PC-9 (cell line): ENCODE data around the gene WDR13. TPM values are rescaled to one million over a fixed set of nuclear protein-coding genes. Genes with fewer than 3 reads are reported as not detected.

Source experiments
- BruUV-seq: library from RNA; stranded (reverse); fragments of 400-500 nt; replicated peaks from 2 replicates; lab custom pipeline; 2021; lab: Mats Ljungman, UMichigan
- CTCF ChIA-PET: fragments of 300-600 bp; sonication (Branson Sonifier 250); formaldehyde crosslinking; loops from one replicate; lab custom pipeline; 2022; ENCODE audit warnings: antibody characterized with exemption; lab: Charles Lee
- POLR2A ChIA-PET: fragments of 300-600 bp; sonication (Branson Sonifier 250); formaldehyde crosslinking; loops from one replicate; lab custom pipeline; 2022; ENCODE audit warnings: antibody characterized with exemption; ENCODE audit not compliant: unreplicated experiment; lab: Charles Lee
- DNase-seq, 2 experiments: peaks; one replicate each; pipeline versions ENCODE4 v3.0.0 to v3.0.0-alpha.2; 2015 to 2022; ENCODE audit warnings: mixed read lengths in 1 of 2
- H2AFZ ChIP-seq: fragments of 200-600 bp; sonication (generic); 2 replicates; pipeline ENCODE4 v1.8.1; 2017; ENCODE audit warnings: antibody characterized with exemption
- H3F3A ChIP-seq: fragments of 200-600 bp; sonication (generic); 2 replicates; pipeline ENCODE4 v1.8.1; 2017; ENCODE audit warnings: antibody characterized with exemption, mild to moderate bottlenecking, low read depth; ENCODE audit not compliant: insufficient read depth
- H3K27ac ChIP-seq: fragments of 200-600 bp; sonication (generic); 2 replicates; pipeline ENCODE4 v1.6.1; 2016; ENCODE audit warnings: mixed run types
- H3K27me3 ChIP-seq: fragments of 200-600 bp; sonication (generic); 2 replicates; pipeline ENCODE4 v1.6.1; 2016; ENCODE audit warnings: low read depth, mixed run types; ENCODE audit not compliant: insufficient read depth
- H3K36me3 ChIP-seq: fragments of 200-600 bp; sonication (generic); 2 replicates; pipeline ENCODE4 v1.6.1; 2016; ENCODE audit warnings: low read depth, mixed run types
- H3K4me1 ChIP-seq: fragments of 200-600 bp; sonication (generic); replicated peaks from 2 replicates; pipeline ENCODE4 v1.6.1; 2016; ENCODE audit warnings: mixed run types; ENCODE audit not compliant: insufficient read depth
- H3K4me2 ChIP-seq: fragments of 200-600 bp; sonication (generic); 2 replicates; pipeline ENCODE4 v1.6.1; 2017; ENCODE audit warnings: mixed run types
- H3K4me3 ChIP-seq: fragments of 200-600 bp; sonication (generic); 2 replicates; pipeline ENCODE4 v1.6.1; 2016; ENCODE audit warnings: mixed run types
- H3K79me2 ChIP-seq: fragments of 200-600 bp; sonication (generic); 2 replicates; pipeline ENCODE4 v1.6.1; 2017; ENCODE audit warnings: low read depth, mixed run types
- H3K9me2 ChIP-seq: fragments of 200-600 bp; sonication (generic); 2 replicates; pipeline ENCODE4 v1.8.1; 2017; ENCODE audit warnings: mild to moderate bottlenecking; ENCODE audit not compliant: insufficient read depth
- H3K9me3 ChIP-seq: fragments of 200-600 bp; sonication (generic); 2 replicates; pipeline ENCODE4 v1.8.1; 2016; ENCODE audit warnings: low read depth; ENCODE audit not compliant: insufficient read depth
- H4K20me1 ChIP-seq: fragments of 200-600 bp; sonication (generic); 2 replicates; pipeline ENCODE4 v1.8.1; 2017; ENCODE audit not compliant: insufficient read depth
- EZH2 ChIP-seq: fragments of 200-600 bp; sonication (generic); IDR thresholded peaks from 2 replicates; pipeline ENCODE4 v1.8.0; 2017; ENCODE audit warnings: antibody characterized with exemption, low read depth
- intact Hi-C: fragments of 100-400 bp; cut with micrococcal nuclease; formaldehyde crosslinking; loops from one replicate; pipeline ENCODE4 v1.10.0; 2022; ENCODE audit not compliant: unreplicated experiment
- total RNA-seq: library from RNA; stranded (reverse); gene quantifications from 2 replicates; pipeline ENCODE4 v1.2.3, GENCODE V29; 2021
- TF ChIP-seq, protein P1 (sequence below): fragments of 200-600 bp; sonication (generic); conservative IDR thresholded peaks from 2 replicates; pipeline ENCODE4 v1.6.1; 2017; ENCODE audit warnings: mixed run types, antibody characterized with exemption, mild to moderate bottlenecking, moderate library complexity

The WDR13 gene
- total RNA-seq, 1 experiment from 2014 or later = 28.6 TPM

GRCh38 chrX:48611703-48612102 is 14.4 kb downstream of the WDR13 start:
- no peak overlapping the region for H3K4me3 ChIP-seq
- H3K79me2 ChIP-seq = no peaks in the 10 kb centered on the region
- H2AFZ ChIP-seq = no peak overlapping the region
- no peaks in the 10 kb centered on the region for H3K9me2 ChIP-seq
- no peaks in the 10 kb centered on the region for H3K9me3 ChIP-seq
- intact Hi-C loops = no loop called here
- POLR2A ChIA-PET = no interaction called here
- CTCF ChIA-PET = no interaction called here
- no peaks in the 10 kb centered on the region for H4K20me1 ChIP-seq
- no peak overlapping the region for H3K4me2 ChIP-seq
- H3K36me3 ChIP-seq = no peaks in the 10 kb centered on the region
- no peaks in the 10 kb centered on the region for H3K27me3 ChIP-seq
- no peak overlapping the region for H3K27ac ChIP-seq
- no peak for TF ChIP-seq EZH2
- TF ChIP-seq, protein P1, sequence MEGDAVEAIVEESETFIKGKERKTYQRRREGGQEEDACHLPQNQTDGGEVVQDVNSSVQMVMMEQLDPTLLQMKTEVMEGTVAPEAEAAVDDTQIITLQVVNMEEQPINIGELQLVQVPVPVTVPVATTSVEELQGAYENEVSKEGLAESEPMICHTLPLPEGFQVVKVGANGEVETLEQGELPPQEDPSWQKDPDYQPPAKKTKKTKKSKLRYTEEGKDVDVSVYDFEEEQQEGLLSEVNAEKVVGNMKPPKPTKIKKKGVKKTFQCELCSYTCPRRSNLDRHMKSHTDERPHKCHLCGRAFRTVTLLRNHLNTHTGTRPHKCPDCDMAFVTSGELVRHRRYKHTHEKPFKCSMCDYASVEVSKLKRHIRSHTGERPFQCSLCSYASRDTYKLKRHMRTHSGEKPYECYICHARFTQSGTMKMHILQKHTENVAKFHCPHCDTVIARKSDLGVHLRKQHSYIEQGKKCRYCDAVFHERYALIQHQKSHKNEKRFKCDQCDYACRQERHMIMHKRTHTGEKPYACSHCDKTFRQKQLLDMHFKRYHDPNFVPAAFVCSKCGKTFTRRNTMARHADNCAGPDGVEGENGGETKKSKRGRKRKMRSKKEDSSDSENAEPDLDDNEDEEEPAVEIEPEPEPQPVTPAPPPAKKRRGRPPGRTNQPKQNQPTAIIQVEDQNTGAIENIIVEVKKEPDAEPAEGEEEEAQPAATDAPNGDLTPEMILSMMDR = no peak
- no peaks in the 10 kb centered on the region; the same call in 1 of the 2 replicates for H3K4me1 ChIP-seq
- no TSS peak for BruUV-seq
- no peak for DNase-seq
- no peaks in the 10 kb centered on the region for H3F3A ChIP-seq

- CTCF ChIA-PET = no interaction called here
- Histone ChIP-seq H3K4me2 (no peak overlapping the region), H3K27me3 (no peaks in the 10 kb centered on the region), H3K79me2 (no peaks in the 10 kb centered on the region), H3K9me3 (no peaks in the 10 kb centered on the region), H3K36me3 (no peaks in the 10 kb centered on the region), H3K4me3 (no peak overlapping the region), H2AFZ (no peak overlapping the region), H3K4me1 (no peaks in the 10 kb centered on the region; the same call in 1 of the 2 replicates), H3F3A (no peaks in the 10 kb centered on the region), H3K9me2 (no peaks in the 10 kb centered on the region), H4K20me1 (no peaks in the 10 kb centered on the region), H3K27ac (no peak overlapping the region)
- TF ChIP-seq EZH2 = no peak
- TF ChIP-seq, protein P1 = no peak
- DNase-seq = no peak
- intact Hi-C loops = no loop called here
- POLR2A ChIA-PET = no interaction called here
- no TSS peak for BruUV-seq
Observed at GRCh38 chrX:48613502-48614160, 16.3 kb downstream of the WDR13 start.

- ChIA-PET POLR2A (no interaction called here), CTCF (no interaction called here)
- Histone ChIP-seq H3K9me2 (no peaks in the 10 kb centered on the region), H3K9me3 (no peaks in the 10 kb centered on the region), H3K4me3 (no peak overlapping the region), H3K27ac (peak overlapping the region; percentile 56), H2AFZ (peak overlapping the region; percentile 72; the same call in 1 of the 2 replicates), H3K4me1 (no peaks in the 10 kb centered on the region; the same call in 1 of the 2 replicates), H3K36me3 (no peaks in the 10 kb centered on the region), H4K20me1 (no peaks in the 10 kb centered on the region), H3F3A (no peaks in the 10 kb centered on the region), H3K4me2 (peak overlapping the region; percentile 60), H3K79me2 (no peaks in the 10 kb centered on the region), H3K27me3 (no peaks in the 10 kb centered on the region)
- no TSS peak for BruUV-seq
- DNase-seq = peak in 1 of 2 experiments; percentile 36
- no peak for TF ChIP-seq EZH2
- TF ChIP-seq, protein P1 = no peak
- intact Hi-C loops = no loop called here
Observed at GRCh38 chrX:48616576-48616975, 19.3 kb downstream of the WDR13 start.
